T47D (cell line): ENCODE data around the gene SPACA7.
"Not testable (repeated sequence)": the region's sequence is repeated elsewhere in the genome, so short reads cannot be mapped to it uniquely, and the experiment has no call there.

Experiments
- DNase-seq, 2 experiments: peaks; one replicate each; pipeline versions ENCODE4 v3.0.0 to v3.0.0-alpha.2; 2011 to 2012; ENCODE audit warnings: low read depth in 1 of 2, low spot score in 1 of 2
- JUND ChIP-seq: IDR thresholded peaks from 2 replicates; pipeline ENCODE4 v1.6.1; 2012; ENCODE audit warnings: low read depth
- in situ Hi-C: cut with HindIII; loops from 2 replicates; pipeline ENCODE4 v1.10.0; 2016; ENCODE audit warnings: low sequenced_read_pairs, low pct_unique_long_range_greater_than_20kb

Gene SPACA7

DNA sequence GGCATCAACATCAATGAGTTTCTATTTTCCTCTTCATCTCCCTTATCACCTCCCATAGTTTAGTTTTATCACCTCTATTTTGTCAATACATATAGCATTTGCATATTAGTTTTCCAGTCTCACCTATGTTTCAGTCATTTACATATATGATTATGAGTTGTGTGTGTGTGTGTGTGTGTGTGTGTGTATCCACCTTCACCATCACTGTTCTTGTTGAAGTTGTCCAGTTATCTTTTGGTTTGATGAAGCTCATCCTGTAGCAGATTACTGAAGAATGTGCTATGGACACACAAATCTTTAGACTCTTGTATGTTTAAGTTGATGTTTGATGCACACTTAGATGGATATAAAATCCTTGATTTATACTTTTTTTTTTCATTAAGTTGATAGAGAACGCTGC, 40.5 kb downstream of the SPACA7 start:
- no peak for DNase-seq
- in situ Hi-C loops: no loop called here
- no peak for TF ChIP-seq JUND

DNA sequence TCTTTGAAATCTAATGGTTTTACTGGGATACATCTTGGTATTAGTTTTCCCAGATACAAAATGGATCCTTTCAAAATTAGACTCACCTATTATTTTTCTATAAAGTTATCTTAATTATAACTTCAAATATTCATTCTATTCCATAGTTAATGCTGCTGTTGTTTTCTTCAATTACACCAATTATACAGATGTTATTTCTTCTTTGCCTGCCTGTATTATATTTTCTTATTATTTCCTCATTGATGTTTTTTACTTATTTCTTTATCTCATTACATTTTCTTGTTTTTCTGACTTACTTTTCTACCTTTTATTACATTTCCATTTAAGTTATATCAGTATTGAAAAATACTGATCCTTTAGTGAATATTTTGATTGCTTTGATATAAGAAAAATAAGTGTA, 40.9 kb downstream of the SPACA7 start:
- DNase-seq: no peak
- TF ChIP-seq JUND: no peak
- in situ Hi-C loops: no loop called here

- in situ Hi-C loops: no loop called here
- no peak for DNase-seq
- TF ChIP-seq JUND: no peak
Observed at GRCh38 chr13:112424098-112424497, 47.9 kb downstream of the SPACA7 start.

GRCh38 chr13:112428704-112429103, 52.5 kb downstream of the SPACA7 start:
- TF ChIP-seq JUND: no peak
- DNase-seq: no peak
- in situ Hi-C loops: no loop called here

GRCh38 chr13:112431734-112432133, 55.6 kb downstream of the SPACA7 start:
- in situ Hi-C loops: no loop called here
- no peak for TF ChIP-seq JUND
- no peak for DNase-seq

- in situ Hi-C loops, DNase-seq: not testable (repeated sequence)
Observed at GRCh38 chr13:112432734-112433133, 56.6 kb downstream of the SPACA7 start.

GRCh38 chr13:112433517-112433916, 57.4 kb downstream of the SPACA7 start:
- DNase-seq, in situ Hi-C loops: not testable (repeated sequence)

- in situ Hi-C loops: no loop called here
- no peak for DNase-seq
- TF ChIP-seq JUND: no peak
Observed at GRCh38 chr13:112434032-112434431, 57.9 kb downstream of the SPACA7 start.

GRCh38 chr13:112434937-112435523, 58.9 kb downstream of the SPACA7 start:
- DNase-seq: no peak
- no peak for TF ChIP-seq JUND
- in situ Hi-C loops: no loop called here

DNA sequence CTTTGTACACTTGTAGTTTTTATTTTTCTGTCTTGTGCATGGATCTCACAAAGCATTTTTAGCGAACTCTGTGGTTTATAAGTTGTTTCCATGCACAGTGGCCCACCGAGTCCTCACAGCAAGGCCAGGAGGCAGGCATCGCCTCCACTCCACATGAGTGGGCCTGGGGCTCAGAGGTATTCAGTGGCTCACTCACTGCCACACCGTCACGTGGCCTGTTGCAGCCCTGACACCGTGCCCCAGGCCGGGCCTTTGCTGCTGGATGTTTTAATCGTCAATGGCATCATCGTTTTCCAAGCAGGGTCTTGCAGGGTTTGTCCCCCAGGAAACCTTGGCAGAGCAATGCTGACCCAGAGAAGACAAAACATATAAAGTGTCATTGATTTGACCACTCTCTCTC, 59.8 kb downstream of the SPACA7 start:
- DNase-seq: no peak
- TF ChIP-seq JUND: no peak
- in situ Hi-C loops: no loop called here

- in situ Hi-C loops: no loop called here
- no peak for TF ChIP-seq JUND
- DNase-seq: no peak
Observed at GRCh38 chr13:112438094-112438493, 61.9 kb downstream of the SPACA7 start.

- no peak for TF ChIP-seq JUND
- in situ Hi-C loops: no loop called here
- no peak for DNase-seq
Observed at GRCh38 chr13:112438515-112438914, 62.4 kb downstream of the SPACA7 start.

- in situ Hi-C loops: no loop called here
- TF ChIP-seq JUND: no peak
- DNase-seq: no peak
Observed at GRCh38 chr13:112441226-112441625, 65.1 kb downstream of the SPACA7 start.

DNA sequence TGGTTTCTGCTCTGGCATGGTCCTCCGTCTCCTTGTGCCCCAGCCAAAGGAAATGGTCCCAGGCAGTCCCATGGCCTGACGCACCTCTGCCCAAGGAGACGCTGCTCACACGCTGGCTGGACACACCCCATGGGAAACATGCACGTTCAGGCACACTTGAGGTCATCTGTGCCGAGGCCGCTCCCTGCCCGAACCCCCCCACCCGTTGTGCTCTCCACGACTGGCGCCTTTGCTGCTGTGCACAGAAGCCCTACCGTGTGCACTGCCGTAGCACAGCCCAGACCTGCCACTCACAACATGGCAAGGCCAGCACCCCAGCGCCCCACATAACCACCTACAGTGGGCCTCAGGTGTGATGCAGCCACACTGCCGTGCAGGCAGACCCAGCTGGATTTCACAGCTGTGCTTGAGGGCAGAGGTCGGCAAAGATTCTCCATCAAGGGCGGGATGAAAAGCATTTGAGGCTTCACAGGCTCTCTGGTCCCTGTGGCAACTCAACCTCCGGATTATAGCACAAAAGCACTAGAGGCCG, 65.7 kb downstream of the SPACA7 start:
- in situ Hi-C loops: no loop called here
- DNase-seq: no peak
- no peak for TF ChIP-seq JUND
